Activated CD4-positive, alpha-beta T cell treated with anti-CD3 and anti-CD28 coated beads, Interleukin-2, amount 10 ng/mL, durations not matched to agents 7 days and 5 days (primary cell): ENCODE data around the gene SPINK7. TPM values are rescaled to one million over a fixed set of nuclear protein-coding genes. Genes with fewer than 3 reads are reported as not detected.
A peak's percentile ranks its signal among the peaks of the same experiment; 100 is the strongest.
"Not testable (repeated sequence)": the region's sequence is repeated elsewhere in the genome, so short reads cannot be mapped to it uniquely, and the experiment has no call there.

Experiments used
- CTCF ChIA-PET: fragments of 350-600 bp; sonication (Branson Sonifier 250); formaldehyde crosslinking; loops from one replicate; lab custom pipeline; 2021; ENCODE audit warnings: antibody characterized with exemption; lab: Charles Lee
- POLR2A ChIA-PET: fragments of 350-600 bp; sonication (Branson Sonifier 250); formaldehyde crosslinking; loops from one replicate; lab custom pipeline; 2021; ENCODE audit warnings: antibody characterized with exemption; lab: Charles Lee
- DNase-seq: peaks from one replicate; pipeline ENCODE4 v3.0.0-alpha.2; 2020
- H3K27ac Mint-ChIP-seq: one replicate; pipeline ENCODE4 v1.8.0; 2021; ENCODE audit warnings: mild to moderate bottlenecking, moderate library complexity, mixed read lengths
- H3K27me3 Mint-ChIP-seq: one replicate; pipeline ENCODE4 v1.8.0; 2021; ENCODE audit warnings: mixed read lengths
- H3K36me3 Mint-ChIP-seq: one replicate; pipeline ENCODE4 v1.8.0; 2021; ENCODE audit warnings: low read depth, mixed read lengths
- H3K4me1 Mint-ChIP-seq: one replicate; pipeline ENCODE4 v1.8.0; 2021; ENCODE audit warnings: mixed read lengths
- H3K4me3 Mint-ChIP-seq: one replicate; pipeline ENCODE4 v1.8.0; 2021; ENCODE audit warnings: mild to moderate bottlenecking, moderate library complexity, mixed read lengths
- H3K9me3 Mint-ChIP-seq: one replicate; pipeline ENCODE4 v1.8.0; 2021; ENCODE audit warnings: mixed read lengths
- total RNA-seq, 2 experiments: library from RNA; stranded (reverse); gene quantifications; one replicate each; pipeline ENCODE4 v1.2.3, GENCODE V29; 2021

The SPINK7 gene
- total RNA-seq = not detected

DNA sequence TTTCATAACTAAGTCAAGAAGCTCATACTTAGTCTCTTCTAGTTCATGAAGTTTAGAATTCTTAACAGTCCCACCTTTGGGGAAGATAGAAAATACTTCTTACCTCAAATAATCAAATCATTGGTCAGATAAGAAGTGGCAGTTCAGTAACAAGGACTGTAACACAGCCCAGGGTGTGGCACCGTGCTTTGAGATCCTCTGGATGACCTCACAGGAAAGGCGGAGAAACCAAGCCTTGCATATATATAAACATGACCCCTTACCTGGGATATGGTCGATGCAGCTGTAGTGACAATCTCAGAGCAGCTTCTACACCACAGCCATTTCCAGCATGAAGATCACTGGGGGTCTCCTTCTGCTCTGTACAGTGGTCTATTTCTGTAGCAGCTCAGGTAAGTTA, at the start of gene SPINK7:
SPINK7 (plus strand) TSS at position 271 of the 400 bp plus-strand sequence; CDS start at position 332, 61 bp downstream.
- DNase-seq = no peak
- H3K27me3 Mint-ChIP-seq = no peaks in the 10 kb centered on the region
- no peaks in the 10 kb centered on the region for H3K36me3 Mint-ChIP-seq
- H3K9me3 Mint-ChIP-seq = no peaks in the 10 kb centered on the region
- POLR2A ChIA-PET = no interaction called here
- H3K4me1 Mint-ChIP-seq = no peaks in the 10 kb centered on the region
- H3K27ac Mint-ChIP-seq = no peak within 1 kb of the TSS
- CTCF ChIA-PET = no interaction called here
- H3K4me3 Mint-ChIP-seq = no peak within 1 kb of the TSS

DNA sequence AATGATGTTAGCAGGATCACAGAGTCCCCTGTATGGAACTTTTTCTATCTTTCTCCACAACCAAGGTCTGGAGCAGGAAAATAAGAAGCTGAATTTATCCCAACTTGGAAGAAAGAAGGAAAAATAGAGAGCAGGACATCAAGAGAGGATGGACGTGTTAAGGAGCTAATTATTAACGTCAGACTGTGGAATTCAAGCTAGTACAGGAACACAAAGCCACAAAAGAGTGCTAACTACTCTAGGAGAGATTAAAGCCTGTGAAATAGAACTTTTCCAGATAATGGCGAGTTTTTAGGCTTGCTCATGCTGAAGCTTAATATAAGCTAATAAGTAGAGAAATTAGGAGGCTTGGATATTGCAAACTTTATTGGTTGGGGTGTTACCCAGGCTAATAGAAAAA, 44.3 kb upstream of the SPINK7 start:
- CTCF ChIA-PET = interaction anchor here (1.2 kb wide), 1 partner anchor 40 kb away, joined by 3 read pairs; no protein-coding TSS in a partner anchor
- DNase-seq = no peak
- POLR2A ChIA-PET = no interaction called here
- Mint-ChIP-seq H3K36me3 (no peaks in the 10 kb centered on the region), H3K9me3 (peaks cover 2% of the 10 kb centered on the region), H3K4me3 (no peak overlapping the region), H3K4me1 (no peaks in the 10 kb centered on the region), H3K27me3 (no peaks in the 10 kb centered on the region), H3K27ac (no peak overlapping the region)

GRCh38 chr5:148268566-148268965, 43.7 kb upstream of the SPINK7 start, which contains the start of gene SPINK13:
SPINK13 (plus strand) TSS chr5:148268794; CDS start chr5:148270073, 1,279 bp downstream.
- peaks cover 2% of the 10 kb centered on the region for H3K9me3 Mint-ChIP-seq
- H3K4me3 Mint-ChIP-seq = no peak within 1 kb of the TSS
- CTCF ChIA-PET = interaction anchor here (1.2 kb wide), 1 partner anchor 41 kb away, joined by 3 read pairs; no protein-coding TSS in a partner anchor
- H3K36me3 Mint-ChIP-seq = no peaks in the 10 kb centered on the region
- no peaks in the 10 kb centered on the region for H3K4me1 Mint-ChIP-seq
- H3K27ac Mint-ChIP-seq = no peak within 1 kb of the TSS
- H3K27me3 Mint-ChIP-seq = no peaks in the 10 kb centered on the region
- DNase-seq = no peak
- POLR2A ChIA-PET = no interaction called here

GRCh38 chr5:148275129-148275528, 37.1 kb upstream of the SPINK7 start:
- H3K36me3 Mint-ChIP-seq, CTCF ChIA-PET, H3K27ac Mint-ChIP-seq, DNase-seq, H3K27me3 Mint-ChIP-seq, H3K4me1 Mint-ChIP-seq, POLR2A ChIA-PET, H3K9me3 Mint-ChIP-seq, H3K4me3 Mint-ChIP-seq: not testable (repeated sequence)

DNA sequence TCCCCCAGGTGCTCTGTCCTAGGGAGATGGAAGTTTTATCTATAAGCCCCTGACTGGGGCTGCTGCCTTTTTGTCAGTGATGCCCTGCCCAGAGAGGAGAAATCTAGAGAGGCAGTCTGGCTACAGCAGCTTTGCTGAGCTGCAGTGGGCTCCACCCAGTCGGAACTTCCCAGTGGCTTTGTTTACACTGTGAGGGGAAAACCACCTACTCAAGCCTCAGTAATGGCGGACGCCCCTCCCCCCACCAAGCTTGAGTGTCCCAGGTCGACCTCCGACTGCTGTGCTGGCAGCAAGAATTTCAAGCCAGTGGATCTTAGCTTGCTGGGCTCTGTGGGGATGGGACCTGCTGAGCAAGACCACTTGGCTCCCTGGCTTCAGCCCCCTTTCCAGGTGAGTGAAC, 31.3 kb upstream of the SPINK7 start:
- H3K9me3 Mint-ChIP-seq, H3K27me3 Mint-ChIP-seq, H3K4me1 Mint-ChIP-seq, DNase-seq, H3K4me3 Mint-ChIP-seq, POLR2A ChIA-PET, H3K36me3 Mint-ChIP-seq, CTCF ChIA-PET: not testable (repeated sequence)
- peak overlapping the region; percentile 26 for H3K27ac Mint-ChIP-seq

DNA sequence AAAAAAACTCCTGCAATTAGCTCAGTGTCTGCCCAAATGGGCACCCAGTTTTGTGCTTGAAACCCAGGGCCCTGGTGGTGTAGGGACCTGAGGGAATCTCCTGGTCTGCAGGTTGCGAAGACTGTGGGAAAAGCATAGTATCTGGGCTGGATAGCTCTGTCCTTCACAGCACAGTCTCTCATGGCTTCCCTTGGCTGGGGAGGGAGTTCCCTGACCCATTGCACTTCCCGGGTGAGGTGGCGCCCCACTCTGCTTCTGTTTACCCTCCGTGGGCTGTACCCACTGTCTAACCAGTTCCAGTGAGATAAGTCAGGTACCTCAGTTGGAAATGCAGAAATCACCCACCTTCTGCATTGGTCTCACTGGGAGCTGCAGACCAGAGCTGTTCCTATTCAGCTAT, 30.9 kb upstream of the SPINK7 start:
- H3K4me3 Mint-ChIP-seq, H3K27ac Mint-ChIP-seq, POLR2A ChIA-PET, H3K36me3 Mint-ChIP-seq, H3K9me3 Mint-ChIP-seq, H3K27me3 Mint-ChIP-seq, H3K4me1 Mint-ChIP-seq, DNase-seq: not testable (repeated sequence)
- CTCF ChIA-PET = interaction anchor here (0.7 kb wide), 1 partner anchor 721 kb away, joined by 4 read pairs; no protein-coding TSS in a partner anchor

DNA sequence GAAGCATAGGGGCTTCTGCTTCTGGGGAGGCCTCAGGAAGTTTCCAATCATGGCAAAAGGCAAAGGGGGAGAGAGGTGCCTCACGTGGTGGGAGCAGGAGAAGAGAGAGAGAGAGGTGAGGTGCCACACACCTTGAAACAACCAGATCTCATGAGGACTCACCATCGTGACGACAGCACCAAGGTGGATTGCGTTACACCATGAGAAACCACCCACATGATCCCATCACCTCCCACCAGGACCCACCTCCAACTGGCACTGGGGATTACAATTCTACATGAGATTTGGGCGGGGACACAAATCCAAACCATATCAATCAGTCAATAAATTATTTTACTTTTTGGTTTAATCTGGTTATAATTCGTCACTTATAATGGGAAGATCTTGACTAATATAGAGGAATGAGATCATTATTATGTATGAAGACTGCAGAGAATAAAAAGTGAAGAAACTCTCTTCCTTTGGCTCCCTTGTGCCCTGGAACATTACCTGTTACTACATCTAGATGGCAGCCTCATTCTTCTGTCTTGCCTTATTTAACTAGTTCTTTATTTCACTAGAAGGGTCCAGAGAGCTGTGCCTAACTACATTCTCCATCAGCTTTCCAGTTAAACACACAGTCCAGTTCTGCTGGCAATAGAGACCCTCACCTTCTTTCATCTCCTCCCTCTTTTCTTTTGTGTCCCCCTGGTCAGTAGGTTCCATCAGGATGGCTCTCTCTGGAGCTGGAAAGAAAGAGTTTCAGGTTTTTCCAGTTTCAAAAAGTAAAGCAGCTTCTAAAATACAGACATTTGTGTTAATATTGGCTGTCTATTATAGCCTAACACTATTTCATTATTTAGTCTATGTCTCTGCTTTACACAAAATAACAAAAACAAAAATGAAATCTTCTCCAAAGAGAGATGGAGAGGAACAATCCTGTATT, 21.7 kb upstream of the SPINK7 start:
- H3K27ac Mint-ChIP-seq = no peak overlapping the region
- POLR2A ChIA-PET = no interaction called here

GRCh38 chr5:148297731-148298130, 14.5 kb upstream of the SPINK7 start:
- ChIA-PET CTCF (no interaction called here), POLR2A (no interaction called here)
- H3K36me3 Mint-ChIP-seq = no peaks in the 10 kb centered on the region
- H3K4me1 Mint-ChIP-seq = no peaks in the 10 kb centered on the region
- no peaks in the 10 kb centered on the region for H3K9me3 Mint-ChIP-seq
- no peak for DNase-seq
- no peak overlapping the region for H3K4me3 Mint-ChIP-seq
- H3K27ac Mint-ChIP-seq = no peak overlapping the region
- no peaks in the 10 kb centered on the region for H3K27me3 Mint-ChIP-seq

More for the DNA sequence above, 21.7 kb upstream of the SPINK7 start:
- H3K9me3 Mint-ChIP-seq = no peaks in the 10 kb centered on the region
- no peak overlapping the region for H3K4me3 Mint-ChIP-seq
- no peaks in the 10 kb centered on the region for H3K4me1 Mint-ChIP-seq
- CTCF ChIA-PET = no interaction called here
- DNase-seq = no peak
- no peaks in the 10 kb centered on the region for H3K27me3 Mint-ChIP-seq
- no peaks in the 10 kb centered on the region for H3K36me3 Mint-ChIP-seq

- H3K27ac Mint-ChIP-seq = no peak overlapping the region
- H3K4me3 Mint-ChIP-seq = no peak overlapping the region
- POLR2A ChIA-PET = no interaction called here
- H3K36me3 Mint-ChIP-seq = no peaks in the 10 kb centered on the region
- H3K9me3 Mint-ChIP-seq = no peaks in the 10 kb centered on the region
- CTCF ChIA-PET = no interaction called here
- no peaks in the 10 kb centered on the region for H3K4me1 Mint-ChIP-seq
- no peak for DNase-seq
- H3K27me3 Mint-ChIP-seq = no peaks in the 10 kb centered on the region
Measured at GRCh38 chr5:148306446-148306845, 5.8 kb upstream of the SPINK7 start.

DNA sequence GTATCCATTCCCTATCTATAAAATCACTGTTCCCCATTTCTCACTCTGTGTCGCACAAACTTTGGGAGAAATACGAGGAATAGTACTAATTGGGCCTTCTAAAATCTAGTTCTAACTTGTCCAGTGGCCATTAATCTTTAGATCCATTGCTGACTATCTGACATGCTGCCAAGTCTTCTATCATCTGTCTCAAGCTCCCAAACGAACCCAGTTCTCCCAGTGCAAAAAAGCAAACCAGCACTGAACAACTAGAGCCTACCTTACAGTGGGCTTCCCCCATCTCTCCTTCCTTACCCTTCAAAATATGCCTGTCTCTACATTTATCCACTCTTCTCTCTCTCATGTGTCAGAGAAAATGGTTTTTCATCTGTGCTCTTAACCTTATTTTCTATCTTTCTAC, 3.2 kb upstream of the SPINK7 start:
- no peaks in the 10 kb centered on the region for H3K9me3 Mint-ChIP-seq
- no peaks in the 10 kb centered on the region for H3K27me3 Mint-ChIP-seq
- DNase-seq = no peak
- ChIA-PET CTCF (no interaction called here), POLR2A (no interaction called here)
- no peak overlapping the region for H3K4me3 Mint-ChIP-seq
- no peak overlapping the region for H3K27ac Mint-ChIP-seq
- no peaks in the 10 kb centered on the region for H3K4me1 Mint-ChIP-seq
- H3K36me3 Mint-ChIP-seq = no peaks in the 10 kb centered on the region

- no peak overlapping the region for H3K4me3 Mint-ChIP-seq
- ChIA-PET CTCF (no interaction called here), POLR2A (no interaction called here)
- no peak overlapping the region for H3K27ac Mint-ChIP-seq
- no peaks in the 10 kb centered on the region for H3K36me3 Mint-ChIP-seq
- DNase-seq = no peak
- no peaks in the 10 kb centered on the region for H3K27me3 Mint-ChIP-seq
- H3K4me1 Mint-ChIP-seq = no peaks in the 10 kb centered on the region
- no peaks in the 10 kb centered on the region for H3K9me3 Mint-ChIP-seq
Measured at GRCh38 chr5:148309746-148310145, 2.5 kb upstream of the SPINK7 start.

GRCh38 chr5:148311484-148311883, 739 bp upstream of the SPINK7 start:
- Mint-ChIP-seq H3K4me3 (no peak overlapping the region), H3K9me3 (no peaks in the 10 kb centered on the region), H3K27me3 (no peaks in the 10 kb centered on the region), H3K27ac (no peak overlapping the region), H3K36me3 (no peaks in the 10 kb centered on the region), H3K4me1 (no peaks in the 10 kb centered on the region)
- no peak for DNase-seq
- CTCF ChIA-PET = no interaction called here
- POLR2A ChIA-PET = no interaction called here

- ChIA-PET POLR2A (no interaction called here), CTCF (no interaction called here)
- no peaks in the 10 kb centered on the region for H3K4me1 Mint-ChIP-seq
- H3K9me3 Mint-ChIP-seq = no peaks in the 10 kb centered on the region
- H3K4me3 Mint-ChIP-seq = no peak overlapping the region
- no peaks in the 10 kb centered on the region for H3K27me3 Mint-ChIP-seq
- no peak for DNase-seq
- no peaks in the 10 kb centered on the region for H3K36me3 Mint-ChIP-seq
- H3K27ac Mint-ChIP-seq = no peak overlapping the region
Measured at GRCh38 chr5:148314187-148314586, 2.0 kb downstream of the SPINK7 start.
